Loucy (cell line): Measurements from ENCODE around the gene SMIM8.

ENCODE experiments used
- H2AFZ ChIP-seq: fragments of 200-600 bp; sonication (generic); 2 replicates; pipeline ENCODE4 v1.6.0; 2016; ENCODE audit warnings: antibody characterized with exemption, mild to moderate bottlenecking, low read length, moderate library complexity
- H3F3A ChIP-seq: fragments of 200-600 bp; 2 replicates; pipeline ENCODE4 v1.6.0; 2016; ENCODE audit warnings: antibody characterized with exemption, low read depth, mild to moderate bottlenecking
- H3K27me3 ChIP-seq: fragments of 200-600 bp; sonication (generic); 2 replicates; pipeline ENCODE4 v1.6.1; 2014; ENCODE audit warnings: low read length, mild to moderate bottlenecking; ENCODE audit not compliant: insufficient read depth, poor library complexity, severe bottlenecking
- H3K36me3 ChIP-seq: fragments of 200-600 bp; sonication (generic); 2 replicates; pipeline ENCODE4 v1.6.1; 2016; ENCODE audit warnings: low read length; ENCODE audit not compliant: insufficient read depth
- H3K4me1 ChIP-seq: fragments of 200-600 bp; sonication (generic); 2 replicates; pipeline ENCODE4 v1.5.1; 2014; ENCODE audit warnings: low read length, mild to moderate bottlenecking; ENCODE audit not compliant: insufficient read depth, poor library complexity, severe bottlenecking
- H3K4me2 ChIP-seq: fragments of 200-600 bp; sonication (generic); 2 replicates; pipeline ENCODE4 v1.6.0; 2014; ENCODE audit warnings: antibody characterized with exemption, low read length, low read depth, mild to moderate bottlenecking; ENCODE audit not compliant: poor library complexity, severe bottlenecking
- H3K4me3 ChIP-seq: fragments of 200-600 bp; sonication (generic); 2 replicates; pipeline ENCODE4 v1.5.1; 2014; ENCODE audit warnings: low read length, mild to moderate bottlenecking, mixed read lengths; ENCODE audit not compliant: poor library complexity, severe bottlenecking
- H3K79me2 ChIP-seq: fragments of 200-600 bp; sonication (generic); 2 replicates; pipeline ENCODE4 v1.6.1; 2014; ENCODE audit warnings: low read length; ENCODE audit not compliant: insufficient read depth
- H3K9ac ChIP-seq: fragments of 200-600 bp; sonication (generic); 2 replicates; pipeline ENCODE4 v1.6.0; 2014; ENCODE audit warnings: mild to moderate bottlenecking, low read depth, low read length, moderate library complexity; ENCODE audit not compliant: poor library complexity, severe bottlenecking
- H3K9me2 ChIP-seq: fragments of 200-600 bp; sonication (generic); replicated peaks from 2 replicates; pipeline ENCODE4 v1.6.1; 2016; ENCODE audit warnings: low read depth, low read length, mixed read lengths
- H3K9me3 ChIP-seq: fragments of 200-600 bp; sonication (generic); 2 replicates; pipeline ENCODE4 v1.6.1; 2014; ENCODE audit warnings: mild to moderate bottlenecking, antibody characterized with exemption, low read length, low read depth; ENCODE audit not compliant: insufficient read depth
- H4K20me1 ChIP-seq: fragments of 200-600 bp; sonication (generic); 2 replicates; pipeline ENCODE4 v1.6.0; 2014; ENCODE audit warnings: antibody characterized with exemption, low read length, mild to moderate bottlenecking; ENCODE audit not compliant: insufficient read depth, poor library complexity, severe bottlenecking
- CTCF ChIP-seq: fragments of 200-600 bp; sonication (generic); conservative IDR thresholded peaks from 2 replicates; pipeline ENCODE4 v1.5.1; 2014; ENCODE audit warnings: mild to moderate bottlenecking, antibody characterized with exemption, low read length
- EZH2phosphoT487 ChIP-seq: fragments of 200-600 bp; IDR thresholded peaks from 2 replicates; pipeline ENCODE4 v1.6.1; 2018; ENCODE audit warnings: antibody characterized with exemption, mild to moderate bottlenecking, moderate library complexity, borderline replicate concordance

The SMIM8 gene

GRCh38 chr6:87322304-87323212, at the start of gene SMIM8:
Gene SMIM8, plus strand, starts transcription at chr6:87322588. Its CDS starts 14,444 bp downstream, at chr6:87337032.
- Histone ChIP-seq H3K4me1 (no peaks in the 10 kb centered on the region), H3K9ac (peak within 1 kb of the TSS; percentile 86), H3K9me2 (no peaks in the 10 kb centered on the region), H2AFZ (peak within 1 kb of the TSS; percentile 94), H3K79me2 (peaks cover 5% of the 10 kb centered on the region; the same call in 1 of the 2 replicates), H4K20me1 (no peaks in the 10 kb centered on the region), H3K9me3 (no peaks in the 10 kb centered on the region), H3K36me3 (no peaks in the 10 kb centered on the region), H3F3A (no peaks in the 10 kb centered on the region), H3K4me3 (peak within 1 kb of the TSS; percentile 99), H3K4me2 (peak within 1 kb of the TSS; percentile 78), H3K27me3 (no peaks in the 10 kb centered on the region)
- TF ChIP-seq EZH2phosphoT487 (no peak), CTCF (peak; percentile 89)

GRCh38 chr6:87274660-87275274, 47.6 kb upstream of the SMIM8 start:
- no peaks in the 10 kb centered on the region for H3F3A ChIP-seq
- H3K9ac ChIP-seq = no peak overlapping the region

GRCh38 chr6:87276624-87277023, 45.8 kb upstream of the SMIM8 start:
- H3K9me3 ChIP-seq = no peaks in the 10 kb centered on the region

More at GRCh38 chr6:87274660-87275274, 47.6 kb upstream of the SMIM8 start:
- Histone ChIP-seq H4K20me1 (no peaks in the 10 kb centered on the region), H3K4me2 (no peak overlapping the region), H3K36me3 (no peaks in the 10 kb centered on the region), H3K27me3 (no peaks in the 10 kb centered on the region), H3K4me3 (no peak overlapping the region), H3K9me2 (no peaks in the 10 kb centered on the region), H2AFZ (no peak overlapping the region), H3K4me1 (no peaks in the 10 kb centered on the region), H3K9me3 (no peaks in the 10 kb centered on the region), H3K79me2 (no peaks in the 10 kb centered on the region)
- TF ChIP-seq CTCF (no peak), EZH2phosphoT487 (no peak)

More at GRCh38 chr6:87276624-87277023, 45.8 kb upstream of the SMIM8 start:
- Histone ChIP-seq H3K36me3 (no peaks in the 10 kb centered on the region), H3K4me2 (no peak overlapping the region), H3K27me3 (no peaks in the 10 kb centered on the region), H3K79me2 (no peaks in the 10 kb centered on the region), H3K9me2 (no peaks in the 10 kb centered on the region), H3K4me3 (no peak overlapping the region), H3K4me1 (no peaks in the 10 kb centered on the region), H3K9ac (no peak overlapping the region), H2AFZ (no peak overlapping the region), H4K20me1 (no peaks in the 10 kb centered on the region), H3F3A (no peaks in the 10 kb centered on the region)
- TF ChIP-seq EZH2phosphoT487 (no peak), CTCF (no peak)
